CD4-positive, alpha-beta T cell treated with Interleukin-1 beta for 1 hour (primary cell): ENCODE results near the gene CHRNA5.
"Not testable (repeated sequence)": the region's sequence is repeated elsewhere in the genome, so short reads cannot be mapped to it uniquely, and the experiment has no call there.

Experiments
- DNase-seq, 2 donors: peaks; one replicate each; pipeline ENCODE4 v3.0.0-alpha.2; 2020 to 2022

Gene CHRNA5

DNA sequence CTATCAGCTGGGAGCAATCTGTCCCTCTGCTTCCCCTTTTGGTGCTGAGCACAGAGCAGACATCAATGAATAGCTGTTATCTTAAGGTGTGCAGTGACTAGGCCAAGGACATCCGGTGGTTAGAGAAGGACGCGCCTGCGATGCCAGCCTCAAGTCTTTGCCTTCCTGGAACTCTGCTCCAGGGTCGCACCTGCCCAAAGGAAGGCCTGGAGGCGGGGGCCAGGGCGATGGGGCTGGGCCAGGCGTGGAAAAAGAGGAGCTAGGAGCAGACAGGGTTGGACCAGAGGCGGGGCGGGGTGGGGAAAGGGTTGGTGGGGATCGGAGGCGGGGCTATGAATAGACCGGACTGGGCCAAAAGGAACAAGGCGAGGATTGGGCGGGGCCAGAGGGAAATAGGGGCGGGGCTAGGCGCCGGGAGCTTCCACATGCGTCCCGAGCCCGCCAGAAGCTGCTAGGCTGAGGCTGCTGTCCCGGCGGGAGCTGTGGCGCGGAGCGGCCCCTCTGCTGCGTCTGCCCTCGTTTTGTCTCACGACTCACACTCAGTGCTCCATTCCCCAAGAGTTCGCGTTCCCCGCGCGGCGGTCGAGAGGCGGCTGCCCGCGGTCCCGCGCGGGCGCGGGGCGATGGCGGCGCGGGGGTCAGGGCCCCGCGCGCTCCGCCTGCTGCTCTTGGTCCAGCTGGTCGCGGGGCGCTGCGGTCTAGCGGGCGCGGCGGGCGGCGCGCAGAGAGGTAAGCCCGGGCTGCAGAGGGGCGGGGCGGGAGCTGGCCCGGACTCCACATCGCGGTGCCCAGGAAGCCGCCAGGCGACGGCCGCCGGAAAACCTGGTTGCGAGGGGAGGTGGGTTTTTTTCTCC, at the start of gene CHRNA5:
Gene CHRNA5, plus strand, starts transcription at position 424 of the 854 bp plus-strand sequence. Its CDS starts 200 bp downstream, at position 624.
- peak; percentile 12 to 80 for DNase-seq

GRCh38 chr15:78520035-78520434, 45.3 kb upstream of the CHRNA5 start:
- DNase-seq, result not testable (repeated sequence)

GRCh38 chr15:78524230-78524629, 41.1 kb upstream of the CHRNA5 start:
- no peak for DNase-seq

DNA sequence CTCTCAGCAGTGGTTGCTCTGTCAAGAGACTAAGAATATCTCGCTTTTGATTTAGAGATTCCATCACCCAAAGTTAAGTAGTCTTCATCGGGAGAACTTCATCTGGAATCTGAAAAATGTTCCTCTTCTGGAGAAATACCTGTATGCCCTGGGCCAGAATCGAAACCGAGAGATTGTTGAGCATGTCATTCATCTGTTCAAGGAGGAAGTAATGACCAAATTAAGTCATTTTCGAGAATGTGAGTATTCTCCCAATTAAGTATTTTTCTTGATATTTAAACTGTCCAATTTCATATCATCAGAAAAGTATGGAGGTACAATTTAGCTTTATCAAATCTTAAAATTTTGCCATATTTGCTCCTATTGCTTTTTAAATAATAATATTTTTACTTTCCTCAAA, 38.0 kb upstream of the CHRNA5 start:
- DNase-seq, result no peak

- DNase-seq, result no peak
These were observed 32.0 kb upstream of the CHRNA5 start for GRCh38 chr15:78533331-78533730.

DNA sequence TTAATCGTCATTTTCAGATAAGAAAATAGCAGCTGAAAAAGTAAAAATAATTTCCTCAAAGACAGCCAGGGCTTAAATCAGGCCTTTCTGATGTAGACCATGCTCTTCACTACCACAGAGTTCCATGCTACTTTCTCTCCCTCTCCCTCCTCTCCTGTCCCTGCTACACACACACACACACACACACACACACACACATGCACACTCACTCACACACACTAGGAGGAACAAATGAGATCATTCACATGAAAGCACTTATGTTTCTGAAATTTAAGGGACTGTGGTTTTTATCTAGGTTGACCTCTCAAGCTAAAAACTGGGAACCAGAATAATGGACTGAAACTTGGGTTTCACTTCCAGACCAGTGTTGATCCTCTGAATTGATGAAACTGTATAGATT, 29.2 kb upstream of the CHRNA5 start:
- peak in 1 of 2 donors; percentile 2 for DNase-seq

- no peak for DNase-seq
These were observed 27.9 kb upstream of the CHRNA5 start for GRCh38 chr15:78537266-78537905.

- DNase-seq, result no peak
These were observed 27.0 kb upstream of the CHRNA5 start for GRCh38 chr15:78538358-78538757.

- DNase-seq, result not testable (repeated sequence)
These were observed 25.7 kb upstream of the CHRNA5 start for GRCh38 chr15:78539464-78540140.

GRCh38 chr15:78540141-78540870, 25.0 kb upstream of the CHRNA5 start, which contains the start of gene PSMA4:
PSMA4 (plus strand) TSS chr15:78540444; CDS start chr15:78541928, 1,484 bp downstream.
- DNase-seq, result peak; percentile 91 to 93

- DNase-seq, result peak in 1 of 2 donors; percentile 11
These were observed 24.2 kb upstream of the CHRNA5 start for GRCh38 chr15:78540871-78541743.

DNA sequence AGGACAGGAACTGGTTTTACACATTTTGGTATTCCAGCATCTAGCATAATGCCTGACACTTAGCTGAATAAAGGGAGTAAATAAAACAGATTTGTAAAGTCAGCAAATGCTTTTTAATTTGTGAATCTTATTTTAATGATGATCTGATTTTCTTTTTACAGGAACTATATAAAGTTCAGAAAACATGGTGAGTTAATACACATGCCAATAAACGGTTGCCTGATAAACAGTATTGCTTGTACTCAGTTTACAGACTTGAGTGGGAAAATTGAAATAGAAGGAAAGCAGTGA, 23.6 kb upstream of the CHRNA5 start:
- DNase-seq, result no peak

- no peak for DNase-seq
These were observed 22.7 kb upstream of the CHRNA5 start for GRCh38 chr15:78542647-78543046.

DNA sequence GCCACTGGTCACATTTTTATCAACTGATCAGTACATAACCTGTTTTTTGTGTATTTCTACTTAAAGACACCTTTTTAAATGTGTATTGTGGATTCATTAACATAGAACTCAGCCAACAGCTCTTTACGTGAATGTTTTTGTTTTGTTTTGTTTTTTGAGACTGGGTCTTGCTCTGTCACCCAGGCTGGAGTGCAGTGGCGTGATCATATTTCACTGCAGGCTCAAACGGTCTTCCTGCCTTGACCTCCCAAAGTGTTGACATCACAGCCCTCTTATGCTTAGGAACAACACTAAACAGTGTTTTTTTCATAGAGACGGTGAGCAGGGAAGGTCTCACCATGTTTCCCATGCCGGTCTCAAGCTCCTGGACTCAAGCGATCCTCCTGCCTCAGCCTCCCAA, 15.1 kb upstream of the CHRNA5 start:
- no peak for DNase-seq

GRCh38 chr15:78550815-78551214, 14.5 kb upstream of the CHRNA5 start:
- DNase-seq, result no peak

GRCh38 chr15:78551902-78552301, 13.4 kb upstream of the CHRNA5 start:
- no peak for DNase-seq

DNA sequence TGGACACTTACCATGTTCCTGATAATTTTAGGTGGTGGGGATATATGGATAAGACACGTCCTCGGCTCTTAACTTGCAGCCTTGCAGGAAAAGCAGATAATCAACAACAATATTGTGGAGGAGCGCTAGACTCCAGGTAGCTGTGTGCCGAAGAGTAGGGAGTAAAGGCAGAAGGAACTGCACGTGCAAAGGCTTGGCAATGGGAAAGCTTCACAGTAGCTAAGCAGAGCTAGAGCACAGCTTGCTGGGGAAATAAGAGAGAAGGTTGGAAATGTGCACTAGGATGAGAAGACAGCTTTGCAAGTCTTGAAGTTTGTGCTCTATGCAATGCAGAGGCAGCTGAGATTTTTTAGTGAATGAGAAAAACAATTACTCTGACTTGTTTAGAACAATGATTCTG, 12.7 kb upstream of the CHRNA5 start:
- DNase-seq, result no peak

- DNase-seq, result not testable (repeated sequence)
These were observed 5.1 kb upstream of the CHRNA5 start for GRCh38 chr15:78560201-78560600.

- no peak for DNase-seq
These were observed 3.8 kb upstream of the CHRNA5 start for GRCh38 chr15:78561490-78561889.

DNA sequence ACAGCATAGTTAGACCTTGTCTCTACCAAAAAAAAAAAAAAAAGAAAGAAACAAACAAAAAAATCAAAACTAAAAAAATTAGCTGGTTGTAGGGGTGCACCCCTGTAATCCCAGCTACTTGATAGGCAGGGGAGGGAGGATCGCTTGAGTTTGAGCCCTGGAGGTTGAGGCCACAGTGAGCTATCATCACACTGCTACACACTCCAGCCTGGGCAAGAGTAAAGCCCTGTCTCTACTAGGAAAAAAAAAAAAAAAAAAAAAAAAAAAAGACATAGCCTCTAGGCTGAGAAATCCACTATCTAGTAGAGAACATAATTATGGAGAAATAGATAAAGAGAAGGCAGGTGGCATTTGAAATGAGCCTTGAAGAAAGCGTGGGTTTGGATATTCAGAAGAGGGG, 2.2 kb upstream of the CHRNA5 start:
- no peak for DNase-seq

DNA sequence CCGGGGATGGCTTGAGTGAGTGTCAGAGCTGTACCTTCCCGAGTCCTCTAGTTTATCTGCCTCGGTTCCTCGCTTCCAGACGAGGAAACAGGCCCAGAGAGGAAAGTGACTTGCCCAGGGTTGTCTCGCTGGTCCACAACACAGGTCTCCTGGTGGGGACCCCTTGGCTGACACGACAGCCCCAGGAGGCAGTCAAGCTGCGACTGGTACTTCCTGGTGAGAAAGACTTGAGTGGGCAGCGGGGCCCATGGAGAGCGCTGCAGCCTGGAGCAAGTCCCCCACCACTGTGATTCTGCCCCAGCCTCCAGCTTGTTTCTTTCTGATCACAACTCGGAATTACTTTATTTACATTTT, 600 bp upstream of the CHRNA5 start:
- DNase-seq, result no peak
